HCT116 (cell line): Measurements from ENCODE around the gene PTPRZ1. TPM values are rescaled to one million over a fixed set of nuclear protein-coding genes. Genes with fewer than 3 reads are reported as not detected.

Source experiments
- ATAC-seq: fragments of 200-7000 bp; cut with Tn5 transposase; 2 replicates; pipeline ENCODE4 v1.9.1; 2020; ENCODE audit warnings: mild to moderate bottlenecking, moderate library complexity
- BruUV-seq: library from RNA; stranded (reverse); fragments of 400-500 nt; replicated peaks from 2 replicates; lab custom pipeline; 2021; lab: Mats Ljungman, UMichigan
- CTCF ChIA-PET: fragments of 300-600 bp; sonication (Branson Sonifier 250); formaldehyde crosslinking; loops from one replicate; lab custom pipeline; 2021; ENCODE audit warnings: antibody characterized with exemption; lab: Charles Lee
- POLR2A ChIA-PET: fragments of 300-600, 350-600 bp; sonication (Branson Sonifier 250); formaldehyde crosslinking; loops from one replicate; lab custom pipeline; 2021; ENCODE audit warnings: antibody characterized with exemption; lab: Charles Lee
- RAD21 ChIA-PET, 2 experiments: fragments of 300-600 bp; sonication (Branson Sonifier 250); formaldehyde crosslinking; loops; one replicate each; lab custom pipeline; 2023; ENCODE audit warnings: low total read pairs in 2 of 2; ENCODE audit not compliant: uncharacterized antibody in 2 of 2, unreplicated experiment in 2 of 2, low non-redundant PET in 1 of 2; lab: Charles Lee
- DNase-seq: peaks from one replicate; pipeline ENCODE4 v3.0.0-alpha.2; 2010; ENCODE audit warnings: low read depth, low spot score
- H2AFZ ChIP-seq: fragments of 200-600 bp; shearing (Covaris generic), sonication (generic); 2 replicates; pipeline ENCODE4 v1.6.1; 2017; ENCODE audit warnings: low read depth, mixed run types, mixed read lengths, antibody characterized with exemption, low read length; ENCODE audit not compliant: poor library complexity, severe bottlenecking
- H3K27ac ChIP-seq: 2 replicates; pipeline ENCODE4 v1.5.1; 2012; ENCODE audit warnings: low read depth, low read length
- H3K27me3 ChIP-seq: fragments of 200-600 bp; sonication (generic); 2 replicates; pipeline ENCODE4 v1.6.1; 2016; ENCODE audit warnings: mixed run types, low read length, mixed read lengths; ENCODE audit not compliant: insufficient read depth
- H3K36me3 ChIP-seq, 2 experiments: fragments of 200-500 bp in 1 of 2; fragments of 200-600 bp in 1 of 2; sonication (Bioruptor generic) in 1 of 2; sonication (generic) in 1 of 2; 2 replicates each; pipeline versions ENCODE4 v1.5.1 to v1.6.1; 2014 to 2016; ENCODE audit warnings: low read length in 2 of 2, inconsistent platforms in 1 of 2, mixed read lengths in 1 of 2, mixed run types in 1 of 2; ENCODE audit not compliant: insufficient read depth in 2 of 2, control insufficient read depth in 1 of 2
- H3K4me1 ChIP-seq, 2 experiments: fragments of 200-600 bp in 1 of 2; sonication (generic) in 1 of 2; 2 replicates each; pipeline versions ENCODE4 v1.5.1 to v1.6.1; 2012 to 2017; ENCODE audit warnings: low read length in 2 of 2, inconsistent platforms in 1 of 2, mild to moderate bottlenecking in 1 of 2, mixed read lengths in 1 of 2, mixed run types in 1 of 2, moderate library complexity in 1 of 2; ENCODE audit not compliant: insufficient read depth in 2 of 2, control insufficient read depth in 1 of 2
- H3K4me2 ChIP-seq: fragments of 200-600 bp; sonication (generic); 2 replicates; pipeline ENCODE4 v1.6.1; 2017; ENCODE audit warnings: mixed run types, low read length, mixed read lengths
- H3K4me3 ChIP-seq, 2 experiments: fragments of 200-600 bp in 1 of 2; sonication (generic) in 1 of 2; replicated peaks in 1 of 2; 2 replicates each; pipeline ENCODE4 v1.5.1; 2011 to 2016; ENCODE audit warnings: low read length in 2 of 2, control low read depth in 1 of 2, low read depth in 1 of 2, mild to moderate bottlenecking in 1 of 2, mixed read lengths in 1 of 2, mixed run types in 1 of 2
- H3K79me2 ChIP-seq: fragments of 200-600 bp; sonication (generic); 2 replicates; pipeline ENCODE4 v1.6.1; 2017; ENCODE audit warnings: mild to moderate bottlenecking, mixed run types, low read length, moderate library complexity, mixed read lengths; ENCODE audit not compliant: insufficient read depth
- H3K9ac ChIP-seq: fragments of 200-600 bp; sonication (generic); 2 replicates; pipeline ENCODE4 v1.6.1; 2016; ENCODE audit warnings: low read length, mixed read lengths
- H3K9me2 ChIP-seq: fragments of 200-600 bp; sonication (generic), shearing (Covaris generic); 2 replicates; pipeline ENCODE4 v1.6.1; 2017; ENCODE audit warnings: mixed run types, mild to moderate bottlenecking, moderate library complexity; ENCODE audit not compliant: insufficient read depth
- H3K9me3 ChIP-seq, 2 experiments: fragments of 200-500 bp in 1 of 2; fragments of 200-600 bp in 1 of 2; sonication (Bioruptor generic) in 1 of 2; sonication (generic) in 1 of 2; 2 replicates each; pipeline ENCODE4 v1.6.1; 2014 to 2017; ENCODE audit warnings: low read length in 2 of 2, mixed read lengths in 2 of 2, inconsistent platforms in 1 of 2, low read depth in 1 of 2, mild to moderate bottlenecking in 1 of 2, mixed run types in 1 of 2, moderate library complexity in 1 of 2; ENCODE audit not compliant: control insufficient read depth in 1 of 2, insufficient read depth in 1 of 2
- H4K20me1 ChIP-seq: fragments of 200-600 bp; sonication (generic), shearing (Covaris generic); 2 replicates; pipeline ENCODE4 v1.6.1; 2017; ENCODE audit warnings: mixed run types, mild to moderate bottlenecking, moderate library complexity; ENCODE audit not compliant: insufficient read depth
- ATF3 ChIP-seq: IDR thresholded peaks from 2 replicates; pipeline ENCODE4 v1.6.1; 2012
- CBX3 ChIP-seq: IDR thresholded peaks from 2 replicates; pipeline ENCODE4 v1.6.1; 2012; ENCODE audit warnings: low read depth
- CEBPB ChIP-seq: IDR thresholded peaks from 2 replicates; pipeline ENCODE4 v1.6.1; 2012; ENCODE audit warnings: low read depth
- CTCF ChIP-seq, 3 experiments: fragments of 200-600 bp in 1 of 3; sonication (generic) in 1 of 3; IDR thresholded peaks in 2 of 3; conservative IDR thresholded peaks in 1 of 3; 2 replicates each; pipeline ENCODE4 v1.5.1; 2012 to 2017; ENCODE audit warnings: low read depth in 2 of 3, low read length in 2 of 3, antibody characterized with exemption in 1 of 3, borderline replicate concordance in 1 of 3, control low read depth in 1 of 3, mild to moderate bottlenecking in 1 of 3, mixed read lengths in 1 of 3, mixed run types in 1 of 3, moderate library complexity in 1 of 3; ENCODE audit not compliant: insufficient read depth in 1 of 3
- EGR1 ChIP-seq: IDR thresholded peaks from 2 replicates; pipeline ENCODE4 v1.6.1; 2012; ENCODE audit warnings: low read depth
- ELF1 ChIP-seq: IDR thresholded peaks from 2 replicates; pipeline ENCODE4 v1.6.1; 2012; ENCODE audit warnings: low read depth, borderline replicate concordance
- EZH2phosphoT487 ChIP-seq: fragments of 200-600 bp; IDR thresholded peaks from 2 replicates; pipeline ENCODE4 v1.6.1; 2018; ENCODE audit warnings: antibody characterized with exemption, borderline replicate concordance
- FOSL1 ChIP-seq: IDR thresholded peaks from 2 replicates; pipeline ENCODE4 v1.6.1; 2012; ENCODE audit warnings: low read depth
- JUND ChIP-seq: IDR thresholded peaks from 2 replicates; pipeline ENCODE4 v1.6.1; 2012
- POLR2A ChIP-seq: IDR thresholded peaks from 2 replicates; pipeline ENCODE4 v1.7.0; 2011; ENCODE audit warnings: borderline replicate concordance; ENCODE audit not compliant: insufficient read depth, insufficient read length; ENCODE audit errors: extremely low read depth
- RAD21 ChIP-seq: IDR thresholded peaks from 2 replicates; pipeline ENCODE4 v1.6.1; 2012; ENCODE audit warnings: low read depth, mild to moderate bottlenecking
- SIN3A ChIP-seq: IDR thresholded peaks from 2 replicates; pipeline ENCODE4 v1.6.1; 2012; ENCODE audit warnings: low read depth
- SP1 ChIP-seq: IDR thresholded peaks from 2 replicates; pipeline ENCODE4 v1.6.1; 2012; ENCODE audit warnings: low read depth
- TCF7L2 ChIP-seq: IDR thresholded peaks from 2 replicates; pipeline ENCODE4 v1.7.0; 2011; ENCODE audit warnings: borderline replicate concordance, inconsistent platforms; ENCODE audit not compliant: insufficient read depth, insufficient read length; ENCODE audit errors: extremely low read depth
- ZBTB33 ChIP-seq: IDR thresholded peaks from 2 replicates; pipeline ENCODE4 v1.6.1; 2011; ENCODE audit warnings: mild to moderate bottlenecking, low read length, moderate library complexity; ENCODE audit not compliant: insufficient replicate concordance; ENCODE audit errors: extremely low read depth
- ZFX ChIP-seq: fragments of 450-650 bp; IDR thresholded peaks from 2 replicates; pipeline ENCODE4 v1.6.1; 2017
- ZNF274 ChIP-seq: fragments of 200-500 bp; sonication (Bioruptor generic); IDR thresholded peaks from 2 replicates; pipeline ENCODE4 v1.6.1; 2014; ENCODE audit warnings: mild to moderate bottlenecking, low read depth, low read length, inconsistent platforms
- intact Hi-C: fragments of 100-400 bp; cut with micrococcal nuclease; formaldehyde crosslinking; loops from 2 replicates; pipeline ENCODE4 v1.10.0; 2022
- total RNA-seq: library from RNA; stranded (reverse); gene quantifications from one replicate; pipeline ENCODE4 v1.2.1, GENCODE V29; 2021; ENCODE audit not compliant: unreplicated experiment
- TF ChIP-seq, protein P1 (sequence below): IDR thresholded peaks from 2 replicates; pipeline ENCODE4 v1.6.1; 2012

PTPRZ1 gene
- total RNA-seq, 1 experiment from 2014 or later, result 0.25 TPM

- ATAC-seq (no peak), DNase-seq (no peak)
- H2AFZ ChIP-seq, result no peak overlapping the region
- no TSS peak for BruUV-seq
- no peaks in the 10 kb centered on the region for H4K20me1 ChIP-seq
- ChIA-PET CTCF (no interaction called here), POLR2A (no interaction called here), RAD21 (no interaction called here)
- no peaks in the 10 kb centered on the region for H3K4me1 ChIP-seq
- no peaks in the 10 kb centered on the region for H3K9me2 ChIP-seq
- H3K36me3 ChIP-seq, result no peaks in the 10 kb centered on the region
- H3K9me3 ChIP-seq, result no peaks in the 10 kb centered on the region
- no peak overlapping the region for H3K4me3 ChIP-seq
- no peak overlapping the region for H3K27ac ChIP-seq
- no peaks in the 10 kb centered on the region for H3K27me3 ChIP-seq
- H3K9ac ChIP-seq, result no peak overlapping the region
- intact Hi-C loops, result no loop called here
- no peaks in the 10 kb centered on the region for H3K79me2 ChIP-seq
- TF ChIP-seq CTCF (IDR thresholded peaks at IDR 0.05 in 2 of 3, conservative IDR thresholded peaks at IDR 0.05 in 1 of 3; ENCODE audit: borderline replicate concordance in 1 of 3, insufficient read depth in 1 of 3, low read depth in 2 of 3, low read length in 2 of 3), result no peak
- no peak for TF ChIP-seq EGR1
- TF ChIP-seq ATF3, result no peak
- TF ChIP-seq CEBPB, result no peak
- TF ChIP-seq SP1, result no peak
- no peak for TF ChIP-seq CBX3
- no peak for TF ChIP-seq POLR2A
- TF ChIP-seq, protein P1, sequence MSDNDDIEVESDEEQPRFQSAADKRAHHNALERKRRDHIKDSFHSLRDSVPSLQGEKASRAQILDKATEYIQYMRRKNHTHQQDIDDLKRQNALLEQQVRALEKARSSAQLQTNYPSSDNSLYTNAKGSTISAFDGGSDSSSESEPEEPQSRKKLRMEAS, result no peak
- TF ChIP-seq ZFX, result no peak
- TF ChIP-seq FOSL1, result no peak
- no peak for TF ChIP-seq ZNF274
- no peak for TF ChIP-seq EZH2phosphoT487
- no peak for TF ChIP-seq RAD21
- TF ChIP-seq SIN3A, result no peak
- no peak for TF ChIP-seq TCF7L2
- TF ChIP-seq JUND, result no peak
- TF ChIP-seq ELF1, result no peak
- TF ChIP-seq ZBTB33, result no peak
- no peak overlapping the region for H3K4me2 ChIP-seq
Measured at GRCh38 chr7:121953164-121953563, 80.2 kb downstream of the PTPRZ1 start.
